ENCODE data around the gene HEATR5A.
"Not testable (repeated sequence)": the region's sequence is repeated elsewhere in the genome, so short reads cannot be mapped to it uniquely, and the experiment has no call there.

HEATR5A gene

GRCh38 chr14:31243860-31244259 is 176.5 kb downstream of the HEATR5A start:
- no peak for DNase-seq (ENCODE audit: low spot score)
- TF ChIP-seq, protein P1, sequence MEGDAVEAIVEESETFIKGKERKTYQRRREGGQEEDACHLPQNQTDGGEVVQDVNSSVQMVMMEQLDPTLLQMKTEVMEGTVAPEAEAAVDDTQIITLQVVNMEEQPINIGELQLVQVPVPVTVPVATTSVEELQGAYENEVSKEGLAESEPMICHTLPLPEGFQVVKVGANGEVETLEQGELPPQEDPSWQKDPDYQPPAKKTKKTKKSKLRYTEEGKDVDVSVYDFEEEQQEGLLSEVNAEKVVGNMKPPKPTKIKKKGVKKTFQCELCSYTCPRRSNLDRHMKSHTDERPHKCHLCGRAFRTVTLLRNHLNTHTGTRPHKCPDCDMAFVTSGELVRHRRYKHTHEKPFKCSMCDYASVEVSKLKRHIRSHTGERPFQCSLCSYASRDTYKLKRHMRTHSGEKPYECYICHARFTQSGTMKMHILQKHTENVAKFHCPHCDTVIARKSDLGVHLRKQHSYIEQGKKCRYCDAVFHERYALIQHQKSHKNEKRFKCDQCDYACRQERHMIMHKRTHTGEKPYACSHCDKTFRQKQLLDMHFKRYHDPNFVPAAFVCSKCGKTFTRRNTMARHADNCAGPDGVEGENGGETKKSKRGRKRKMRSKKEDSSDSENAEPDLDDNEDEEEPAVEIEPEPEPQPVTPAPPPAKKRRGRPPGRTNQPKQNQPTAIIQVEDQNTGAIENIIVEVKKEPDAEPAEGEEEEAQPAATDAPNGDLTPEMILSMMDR (IDR thresholded peaks at IDR 0.05; ENCODE audit: extremely low read depth, missing control alignments), result no peak

DNA sequence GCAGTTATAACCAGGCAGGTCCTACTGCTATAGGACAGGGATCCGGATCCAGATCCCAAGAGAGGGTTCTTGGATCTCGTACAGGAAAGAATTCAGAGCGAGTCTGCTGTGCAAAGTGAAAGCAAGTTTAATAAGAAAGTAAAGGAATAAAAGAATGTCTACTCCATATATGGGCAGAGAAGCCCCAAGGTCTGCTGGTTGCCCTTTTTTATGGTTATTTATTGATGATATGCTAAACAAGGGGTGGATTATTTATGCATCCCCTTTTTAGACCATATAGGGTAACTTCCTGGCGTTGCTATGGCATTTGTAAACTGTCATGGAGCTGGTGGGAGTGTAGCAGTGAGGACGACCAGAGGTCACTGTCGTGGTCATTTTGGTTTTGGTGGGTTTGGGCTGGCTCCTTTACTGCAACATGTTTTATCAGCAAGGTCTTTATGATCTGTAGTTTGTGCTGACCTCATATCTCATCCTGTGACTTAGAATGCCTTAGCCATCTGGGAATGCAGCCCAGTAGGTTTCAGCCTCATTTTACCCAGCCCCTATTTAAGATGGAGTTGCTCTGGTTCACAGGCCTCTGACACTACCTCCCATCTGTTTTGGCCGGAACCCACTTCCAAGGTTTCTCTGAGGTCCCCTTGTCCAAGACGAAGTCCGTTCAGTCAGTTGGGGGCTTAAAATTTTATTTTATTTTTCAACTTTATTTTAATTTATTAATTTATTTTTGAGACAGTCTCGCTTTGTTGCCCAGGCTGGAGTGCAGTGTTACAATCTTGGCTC is 178.0 kb downstream of the HEATR5A start:
- DNase-seq (ENCODE audit: low spot score), result not testable (repeated sequence)
